Measurements from ENCODE around the gene UBAP1. TPM values are rescaled to one million over a fixed set of nuclear protein-coding genes. Genes with fewer than 3 reads are reported as not detected.
"Not testable (repeated sequence)": the region's sequence is repeated elsewhere in the genome, so short reads cannot be mapped to it uniquely, and the experiment has no call there.

UBAP1 gene
- total and polyA plus RNA-seq, 2 of the 4 experiments (the other 2 are of a cell fraction), result 30.6 to 37.0 TPM

GRCh38 chr9:34245212-34245611 is 66.4 kb downstream of the UBAP1 start:
- H3K9ac ChIP-seq (ENCODE audit: low read depth, low read length); H2BK15ac ChIP-seq (ENCODE audit: low read depth, low read length); H3K23ac ChIP-seq (ENCODE audit: low read depth, low read length); H3K4me2 ChIP-seq (ENCODE audit: low read depth, low read length); H2BK120ac ChIP-seq (ENCODE audit: low read depth, low read length); H2AFZ ChIP-seq (replicated peaks; ENCODE audit: low read length, poor library complexity); H2BK5ac ChIP-seq (ENCODE audit: low read depth, low read length, poor library complexity, severe bottlenecking); H3K27me3 ChIP-seq (ENCODE audit: control insufficient read depth, insufficient read depth, low read length); dilution Hi-C loops (cut with HindIII; ENCODE audit: low sequenced_read_pairs, unreplicated experiment); H3K4ac ChIP-seq (ENCODE audit: low read depth, low read length); H2AK5ac ChIP-seq (ENCODE audit: low read depth, low read length); H4K91ac ChIP-seq (ENCODE audit: insufficient read depth, low read depth, low read length); DNase-seq; H3K4me1 ChIP-seq (ENCODE audit: control insufficient read depth, insufficient read depth, low read length); BruUV-seq (replicated peaks); CTCF ChIA-PET; H2AK9ac ChIP-seq (replicated peaks; ENCODE audit: low read depth, low read length, poor library complexity); intact Hi-C loops (cut with micrococcal nuclease); H4K5ac ChIP-seq (ENCODE audit: low read depth, low read length); POLR2A ChIA-PET (ENCODE audit: unreplicated experiment); H3K9me3 ChIP-seq (ENCODE audit: control insufficient read depth, insufficient read depth, low read length); H3K18ac ChIP-seq (ENCODE audit: low read depth, low read length); in situ Hi-C loops (cut with MboI; ENCODE audit: low sequenced_read_pairs); H3K4me3 ChIP-seq (ENCODE audit: insufficient read depth, low read depth, low read length); H4K8ac ChIP-seq (ENCODE audit: low read depth in 2 of 2, low read length in 2 of 2); H3K56ac ChIP-seq (ENCODE audit: extremely low read depth, insufficient read depth, low read length); H2BK20ac ChIP-seq (ENCODE audit: low read depth, low read length); H3K14ac ChIP-seq (replicated peaks; ENCODE audit: low read depth, low read length); H3K27ac ChIP-seq (ENCODE audit: insufficient read depth, low read length): not testable (repeated sequence)
- peaks cover 47% of the 10 kb centered on the region for H3K36me3 ChIP-seq (ENCODE audit: control insufficient read depth, insufficient read depth, low read length)
- H4K20me1 ChIP-seq (ENCODE audit: insufficient read depth, low read length), result peaks cover 40% of the 10 kb centered on the region
- peaks cover 19% of the 10 kb centered on the region for H3K9me1 ChIP-seq (ENCODE audit: insufficient read depth, low read length)
- peaks cover 22 to 66% of the 10 kb centered on the region in 2 experiments for H3K79me1 ChIP-seq (ENCODE audit: low read depth in 1 of 2, low read length in 2 of 2)
- ATAC-seq (ENCODE audit: low read depth), result peak; percentile 23; the same call in 1 of the 2 replicates
- WGBS, 2 experiments (ENCODE audit: extremely low coverage in 2 of 2, insufficient read length in 1 of 2), result no CpG with 5 or more reads among the region's 2 CpGs

All from IMR-90 (cell line).